ENCODE measurements around the gene GNG7. TPM values are rescaled to one million over a fixed set of nuclear protein-coding genes. Genes with fewer than 3 reads are reported as not detected.

The GNG7 gene
- under 1 TPM; 0.30 to 0.84 TPM for total RNA-seq

DNA sequence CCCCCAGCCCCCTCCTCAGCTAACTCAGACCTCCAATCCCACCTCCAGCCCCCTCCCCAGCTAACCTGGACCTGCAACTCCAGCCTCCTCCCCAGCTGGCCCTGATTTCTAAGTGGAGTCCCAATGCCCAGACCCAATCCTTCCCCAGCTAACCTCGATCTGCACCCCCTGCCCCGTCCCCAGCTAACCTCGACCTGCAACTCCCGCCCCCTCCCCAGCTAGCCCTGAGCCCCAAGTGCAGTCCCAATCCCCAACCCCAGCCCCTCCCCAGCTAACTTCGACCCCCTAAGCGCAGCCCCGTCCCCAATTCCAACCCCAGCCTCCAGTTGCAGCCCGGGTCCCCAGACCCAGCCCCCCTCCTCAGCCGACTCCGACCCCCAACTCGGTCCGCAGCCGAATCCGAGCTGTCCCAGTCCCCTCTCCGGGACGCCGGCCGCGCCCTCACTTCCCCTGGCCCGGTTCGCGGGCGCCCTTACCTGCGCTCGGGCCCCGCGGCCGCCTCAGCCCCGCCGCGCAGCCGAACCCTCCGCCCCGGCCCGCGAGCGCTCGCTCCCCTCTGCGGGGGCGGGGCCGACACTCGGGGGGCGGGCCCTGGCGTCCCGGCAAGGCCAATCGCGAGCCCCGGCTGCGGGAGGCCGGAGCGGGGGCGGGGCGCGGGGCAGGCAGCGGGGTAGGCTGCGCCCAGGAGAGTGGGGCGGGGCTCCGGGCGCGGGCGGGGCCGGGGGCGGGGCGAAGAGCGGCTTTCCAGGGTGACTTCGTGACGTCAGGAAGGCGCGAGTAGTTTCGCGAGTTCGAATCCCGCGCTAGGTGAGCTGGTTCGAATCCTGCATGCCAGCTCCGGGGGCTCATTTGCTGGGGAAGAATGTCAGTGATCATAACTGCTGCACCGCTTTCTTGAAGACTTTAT is at the start of gene GNG7:
Gene GNG7, minus strand, starts transcription at position 525 of the 907 bp plus-strand sequence. CDS start 182,006 bp downstream, outside the sequence.
- DNase-seq (ENCODE audit: low spot score in 2 of 2) (peak; percentile 89 to 99), ATAC-seq (peak; percentile 98 to 100)
- Mint-ChIP-seq H3K27ac (no peak within 1 kb of the TSS), H3K36me3 (no peaks in the 10 kb centered on the region), H3K9me3 (no peaks in the 10 kb centered on the region)

DNA sequence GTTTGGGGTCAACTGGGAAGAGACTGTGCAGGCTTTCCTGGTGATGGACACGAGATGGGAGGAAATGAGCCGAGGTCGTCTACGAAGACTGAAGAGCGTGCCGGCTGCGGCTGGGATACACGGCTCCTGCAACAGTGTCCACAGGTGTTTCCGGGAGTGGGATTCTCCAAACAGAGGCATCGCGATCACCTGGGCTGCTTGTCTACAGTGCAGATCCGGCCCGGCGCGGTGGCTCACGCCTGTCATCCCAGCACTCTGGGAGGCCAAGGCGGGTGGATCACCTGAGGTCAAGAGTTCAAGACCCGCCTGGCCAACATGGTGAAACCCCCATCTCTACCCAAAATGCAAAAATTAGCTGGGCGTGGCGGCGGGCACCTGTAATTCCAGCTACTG is 48.9 kb upstream of the GNG7 start:
- Mint-ChIP-seq H3K9me3 (no peaks in the 10 kb centered on the region), H3K36me3 (no peaks in the 10 kb centered on the region), H3K27ac (no peak overlapping the region)
- DNase-seq (ENCODE audit: low spot score in 2 of 2) (no peak), ATAC-seq (no peak)

GRCh38 chr19:2750808-2751437 is 48.4 kb upstream of the GNG7 start:
- no peak for DNase-seq (ENCODE audit: low spot score in 2 of 2)
- no peak for ATAC-seq
- H3K36me3 Mint-ChIP-seq: no peaks in the 10 kb centered on the region
- H3K9me3 Mint-ChIP-seq: no peaks in the 10 kb centered on the region
- no peak overlapping the region for H3K27ac Mint-ChIP-seq

GRCh38 chr19:2747349-2747748 is 44.9 kb upstream of the GNG7 start:
- DNase-seq (ENCODE audit: low spot score in 2 of 2) (no peak), ATAC-seq (no peak)
- Mint-ChIP-seq H3K36me3 (no peaks in the 10 kb centered on the region), H3K27ac (no peak overlapping the region), H3K9me3 (no peaks in the 10 kb centered on the region)

GRCh38 chr19:2744113-2744512 is 41.6 kb upstream of the GNG7 start:
- DNase-seq (ENCODE audit: low spot score in 2 of 2) (no peak), ATAC-seq (no peak)
- Mint-ChIP-seq H3K36me3 (peaks cover 0 to 4% of the 10 kb centered on the region in 2 donors), H3K27ac (no peak overlapping the region), H3K9me3 (no peaks in the 10 kb centered on the region)

- no peak for ATAC-seq
- Mint-ChIP-seq H3K27ac (no peak overlapping the region), H3K36me3 (peaks cover 5 to 11% of the 10 kb centered on the region in 2 donors), H3K9me3 (no peaks in the 10 kb centered on the region)
- DNase-seq (ENCODE audit: low spot score in 2 of 2): no peak
Observed at GRCh38 chr19:2743099-2743498, 40.6 kb upstream of the GNG7 start.

DNA sequence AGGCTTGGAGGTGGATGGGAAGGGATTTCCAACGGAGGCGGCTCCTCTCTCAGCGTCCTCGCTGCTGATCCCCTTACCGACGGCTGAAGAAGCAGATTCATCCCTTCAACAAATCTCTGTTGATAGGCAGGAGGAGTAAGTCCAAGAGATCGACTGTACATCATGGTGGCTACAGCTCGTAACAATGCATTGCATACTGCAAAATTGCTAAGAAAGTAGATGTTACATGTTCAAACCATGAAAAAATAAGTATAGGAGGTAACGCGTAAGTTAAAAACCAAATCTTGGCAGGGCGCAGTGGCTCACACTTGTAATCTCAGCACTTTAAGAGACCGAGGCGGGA is 37.8 kb upstream of the GNG7 start:
- no peaks in the 10 kb centered on the region for H3K9me3 Mint-ChIP-seq
- ATAC-seq: no peak
- no peak overlapping the region for H3K27ac Mint-ChIP-seq
- H3K36me3 Mint-ChIP-seq: peaks cover 16 to 24% of the 10 kb centered on the region in 2 donors
- DNase-seq (ENCODE audit: low spot score in 2 of 2): no peak

- DNase-seq (ENCODE audit: low spot score in 2 of 2) (peak; percentile 99 to 100), ATAC-seq (peak; percentile 99)
- Mint-ChIP-seq H3K36me3 (peaks cover 16 to 24% of the 10 kb centered on the region in 2 donors), H3K9me3 (no peaks in the 10 kb centered on the region), H3K27ac (peak within 1 kb of the TSS; percentile 75 to 77)
Observed at GRCh38 chr19:2739602-2740313, 37.3 kb upstream of the GNG7 start, which contains the start of gene SLC39A3. SLC39A3 (minus strand) TSS chr19:2740017; CDS start chr19:2737257, 2,760 bp downstream.

- DNase-seq (ENCODE audit: low spot score in 2 of 2): no peak
- ATAC-seq: no peak
- Mint-ChIP-seq H3K9me3 (no peaks in the 10 kb centered on the region), H3K27ac (peak overlapping the region in 1 of 2 donors; percentile 36), H3K36me3 (peaks cover 16 to 24% of the 10 kb centered on the region in 2 donors)
Observed at GRCh38 chr19:2736550-2737190, 34.2 kb upstream of the GNG7 start.

- H3K36me3 Mint-ChIP-seq: peaks cover 16 to 24% of the 10 kb centered on the region in 2 donors
- DNase-seq (ENCODE audit: low spot score in 2 of 2) (no peak), ATAC-seq (no peak)
- H3K9me3 Mint-ChIP-seq: no peaks in the 10 kb centered on the region
- no peak overlapping the region for H3K27ac Mint-ChIP-seq
Observed at GRCh38 chr19:2735374-2735773, 32.9 kb upstream of the GNG7 start.

- peaks cover 16 to 24% of the 10 kb centered on the region in 2 donors for H3K36me3 Mint-ChIP-seq
- H3K9me3 Mint-ChIP-seq: no peaks in the 10 kb centered on the region
Observed at GRCh38 chr19:2734589-2735288, 32.2 kb upstream of the GNG7 start.

GRCh38 chr19:2733930-2734588 is 31.6 kb upstream of the GNG7 start:
- Mint-ChIP-seq H3K9me3 (no peaks in the 10 kb centered on the region), H3K36me3 (peaks cover 16 to 19% of the 10 kb centered on the region in 2 donors), H3K27ac (no peak overlapping the region)
- ATAC-seq: no peak
- DNase-seq (ENCODE audit: low spot score in 2 of 2): no peak

More at GRCh38 chr19:2734589-2735288, 32.2 kb upstream of the GNG7 start:
- DNase-seq (ENCODE audit: low spot score in 2 of 2) (no peak), ATAC-seq (no peak)
- no peak overlapping the region for H3K27ac Mint-ChIP-seq

DNA sequence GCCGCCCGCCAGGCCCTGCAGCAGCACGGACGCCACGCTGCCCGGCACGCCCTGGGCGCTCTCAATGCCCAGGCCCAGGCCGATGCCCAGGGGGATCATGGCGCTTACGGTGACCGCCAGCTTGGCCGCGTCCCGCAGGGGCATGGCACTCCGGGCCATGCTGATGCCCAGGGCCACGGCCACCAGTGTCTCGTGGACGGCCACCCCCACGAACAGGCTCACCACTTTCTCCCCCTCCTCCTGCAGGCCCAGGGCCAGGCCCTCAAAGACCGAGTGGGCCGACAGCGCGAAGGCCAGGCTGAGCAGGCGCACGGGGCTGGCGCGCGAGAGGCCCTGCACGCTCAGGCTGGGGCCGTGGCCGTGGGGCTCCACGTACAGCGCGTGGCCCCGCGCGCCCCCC is 30.4 kb upstream of the GNG7 start:
- no peak overlapping the region for H3K27ac Mint-ChIP-seq
- DNase-seq (ENCODE audit: low spot score in 2 of 2) (no peak), ATAC-seq (no peak)
- peaks cover 10 to 13% of the 10 kb centered on the region in 2 donors for H3K36me3 Mint-ChIP-seq
- no peaks in the 10 kb centered on the region for H3K9me3 Mint-ChIP-seq

DNA sequence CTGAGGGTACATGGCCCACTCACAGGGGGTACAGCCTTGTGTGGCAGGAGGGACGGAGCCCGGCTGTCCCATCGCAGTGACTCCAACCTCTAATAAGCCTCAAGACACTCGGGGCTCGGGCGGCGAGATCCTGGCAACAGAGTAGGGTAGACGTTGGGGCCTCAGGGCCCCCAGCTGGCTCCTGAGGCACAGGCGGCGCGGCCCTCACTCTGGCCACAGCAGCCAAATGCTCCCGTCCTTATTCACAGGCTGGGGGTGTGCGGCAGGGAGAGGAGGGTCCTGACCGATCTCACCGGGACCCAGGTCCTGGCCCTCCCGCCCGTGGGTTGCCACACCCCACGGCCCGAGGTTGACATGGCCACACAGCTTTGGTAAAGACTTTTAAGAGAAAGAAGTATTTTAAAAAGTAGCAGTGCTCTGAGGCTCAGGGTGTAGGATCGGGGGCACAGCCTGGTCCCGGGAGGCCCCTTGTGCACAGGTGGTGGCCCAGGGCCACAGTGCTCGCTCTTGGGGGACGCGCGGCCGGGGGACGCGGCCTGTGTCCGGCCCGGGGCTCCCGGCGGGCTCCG is 29.7 kb upstream of the GNG7 start:
- DNase-seq (ENCODE audit: low spot score in 2 of 2): no peak
- no peak overlapping the region for H3K27ac Mint-ChIP-seq
- ATAC-seq: no peak
- no peaks in the 10 kb centered on the region for H3K9me3 Mint-ChIP-seq
- H3K36me3 Mint-ChIP-seq: peaks cover 9 to 10% of the 10 kb centered on the region in 2 donors
